GM12878 (cell line): ENCODE data around the gene ERC1. TPM values are rescaled to one million over a fixed set of nuclear protein-coding genes. Genes with fewer than 3 reads are reported as not detected.

ENCODE experiments used
- ATAC-seq: fragments of 200-7000 bp; cut with Tn5 transposase; 3 replicates; pipeline ENCODE4 v1.9.1; 2020; ENCODE audit warnings: mild to moderate bottlenecking, moderate library complexity
- BruUV-seq: library from RNA; stranded (reverse); fragments of 400-500 nt; replicated peaks from 2 replicates; lab custom pipeline; 2021; lab: Mats Ljungman, UMichigan
- CTCF ChIA-PET: fragments of 300-600 bp; sonication (Branson Sonifier 250); formaldehyde crosslinking; extraction: SDS; loops from one replicate; lab custom pipeline; 2021; ENCODE audit warnings: inconsistent platforms; lab: Yijun Ruan, JAX
- POLR2A ChIA-PET: fragments of 350-600 bp; formaldehyde crosslinking; extraction: SDS; loops from one replicate; lab custom pipeline; 2021; ENCODE audit warnings: inconsistent platforms; lab: Charles Lee
- RAD21 ChIA-PET: fragments of 300-600 bp; sonication (Branson Sonifier 250); formaldehyde crosslinking; loops from one replicate; lab custom pipeline; 2023; ENCODE audit warnings: antibody characterized with exemption; ENCODE audit not compliant: unreplicated experiment; lab: Charles Lee
- SMC1A ChIA-PET: fragments of 300-600 bp; sonication (Branson Sonifier 250); formaldehyde crosslinking; loops from one replicate; lab custom pipeline; 2023; ENCODE audit not compliant: unreplicated experiment, uncharacterized antibody; lab: Charles Lee
- DNase-seq: peaks from one replicate; pipeline ENCODE4 v3.0.0-alpha.2; 2011; ENCODE audit warnings: low read depth, low spot score
- FAIRE-seq: peaks from 3 replicates; lab custom pipeline; 2011; peaks lifted over from hg19 to GRCh38; lab: Jason Lieb, UNC
- H2AFZ ChIP-seq: 2 replicates; pipeline ENCODE4 v1.6.0; 2011; ENCODE audit warnings: low read depth, low read length, control low read depth; ENCODE audit not compliant: control insufficient read depth
- H3K27ac ChIP-seq: 2 replicates; pipeline ENCODE4 v1.5.1; 2011; ENCODE audit warnings: control low read depth; ENCODE audit not compliant: control insufficient read depth, insufficient read depth
- H3K27me3 ChIP-seq, 2 experiments: replicated peaks in 1 of 2; 2 replicates each; pipeline versions ENCODE4 v1.6.0 to v1.6.1; 2011; ENCODE audit warnings: low read length in 1 of 2; ENCODE audit not compliant: control insufficient read depth in 2 of 2, insufficient read depth in 2 of 2
- H3K36me3 ChIP-seq, 2 experiments: 2 replicates each; pipeline ENCODE4 v1.5.1; 2011; ENCODE audit warnings: low read length in 1 of 2; ENCODE audit not compliant: control insufficient read depth in 2 of 2, insufficient read depth in 2 of 2
- H3K4me1 ChIP-seq: 2 replicates; pipeline ENCODE4 v1.6.1; 2011; ENCODE audit warnings: mild to moderate bottlenecking, low read length, moderate library complexity, mixed read lengths; ENCODE audit not compliant: control insufficient read depth, insufficient read depth
- H3K4me2 ChIP-seq: 2 replicates; pipeline ENCODE4 v1.6.0; 2011; ENCODE audit warnings: control low read depth; ENCODE audit not compliant: control insufficient read depth, insufficient read depth
- H3K4me3 ChIP-seq: fragments of 200-600 bp; sonication (generic); 2 replicates; pipeline ENCODE4 v1.5.1; 2016
- H3K79me2 ChIP-seq: 2 replicates; pipeline ENCODE4 v1.6.0; 2011; ENCODE audit warnings: low read length; ENCODE audit not compliant: control insufficient read depth, insufficient read depth
- H3K9ac ChIP-seq: 2 replicates; pipeline ENCODE4 v1.8.0; 2011; ENCODE audit warnings: low read length, control low read depth, mixed read lengths; ENCODE audit not compliant: control insufficient read depth, insufficient read depth
- H3K9me3 ChIP-seq: replicated peaks from 3 replicates; pipeline ENCODE4 v1.5.1; 2011; ENCODE audit warnings: mild to moderate bottlenecking, low read length; ENCODE audit not compliant: control insufficient read depth, insufficient read depth
- H4K20me1 ChIP-seq: 2 replicates; pipeline ENCODE4 v1.6.0; 2011; ENCODE audit not compliant: control insufficient read depth, insufficient read depth
- CBX3 ChIP-seq: fragments of 200-600 bp; sonication (generic); IDR thresholded peaks from 2 replicates; pipeline ENCODE4 v1.6.1; 2016; ENCODE audit warnings: low read depth, borderline replicate concordance
- ETV6 ChIP-seq, 2 experiments: fragments of 450-650 bp in 1 of 2; IDR thresholded peaks in 1 of 2; conservative IDR thresholded peaks in 1 of 2; 2 replicates each; pipeline ENCODE4 v1.6.1; 2014; ENCODE audit warnings: antibody characterized with exemption in 1 of 2, borderline replicate concordance in 1 of 2, low read depth in 1 of 2, mild to moderate bottlenecking in 1 of 2, moderate library complexity in 1 of 2
- IKZF1 ChIP-seq: fragments of 450-650 bp; conservative IDR thresholded peaks from 2 replicates; pipeline ENCODE4 v1.6.1; 2017; ENCODE audit warnings: antibody characterized with exemption, mild to moderate bottlenecking
- IRF4 ChIP-seq: IDR thresholded peaks from 2 replicates; pipeline ENCODE4 v1.6.1; 2011; ENCODE audit warnings: low read depth, low read length
- KLF5 ChIP-seq: fragments of 450-650 bp; IDR thresholded peaks from 2 replicates; pipeline ENCODE4 v1.6.1; 2014; ENCODE audit warnings: mild to moderate bottlenecking; ENCODE audit not compliant: partially characterized antibody
- MEF2A ChIP-seq: IDR thresholded peaks from 2 replicates; pipeline ENCODE4 v1.6.1; 2011; ENCODE audit warnings: low read depth, mild to moderate bottlenecking, low read length, moderate library complexity; ENCODE audit not compliant: insufficient read depth
- NFYB ChIP-seq: IDR thresholded peaks from 2 replicates; pipeline ENCODE4 v1.6.1; 2011; ENCODE audit warnings: low read depth, mild to moderate bottlenecking, low read length, improper control_type of control experiment, moderate library complexity; ENCODE audit not compliant: insufficient read depth
- PAX8 ChIP-seq: fragments of 450-650 bp; IDR thresholded peaks from 2 replicates; pipeline ENCODE4 v1.6.1; 2017; ENCODE audit warnings: mild to moderate bottlenecking, moderate library complexity
- RBBP5 ChIP-seq: fragments of 200-600 bp; sonication (generic); conservative IDR thresholded peaks from 2 replicates; pipeline ENCODE4 v1.6.1; 2016
- RUNX3 ChIP-seq: IDR thresholded peaks from 2 replicates; pipeline ENCODE4 v1.6.1; 2012; ENCODE audit warnings: low read length, inconsistent platforms
- ZNF24 ChIP-seq: fragments of 450-650 bp; IDR thresholded peaks from 2 replicates; pipeline ENCODE4 v1.6.1; 2017; ENCODE audit warnings: antibody characterized with exemption, mild to moderate bottlenecking
- ZNF622 ChIP-seq: fragments of 450-650 bp; IDR thresholded peaks from 2 replicates; pipeline ENCODE4 v1.6.1; 2017; ENCODE audit warnings: mild to moderate bottlenecking, inconsistent platforms
- WGBS: methylation state at CpG from one replicate; pipeline ENCODE4 v1.1.6; 2016; ENCODE audit warnings: low lambda C conversion rate; ENCODE audit not compliant: insufficient replicate concordance, insufficient coverage; ENCODE audit errors: missing lambda C conversion rate; 5-methylcytosine and 5-hydroxymethylcytosine counted together
- in situ Hi-C: fragments of 300-500 bp; cut with MboI; formaldehyde crosslinking; loops from 9 replicates; pipeline ENCODE4 v1.14.3; 2018; ENCODE audit warnings: mixed read lengths
- intact Hi-C: fragments of 100-400 bp; cut with micrococcal nuclease; formaldehyde crosslinking; loops from one replicate; pipeline ENCODE4 v1.14.2; 2022; ENCODE audit not compliant: unreplicated experiment
- polyA plus RNA-seq, 11 experiments: library from polyadenylated mRNA; depleted of rRNA in 4 of 11; unstranded in 6 of 11; stranded (reverse) in 5 of 11; fragments of >200 nt; fragmentation: Nextera tagmentation in 4 of 11; fragmentation: Illumina TruSeq in 1 of 11; extraction: Ambion mirVana in 4 of 11; extraction: Trizol in 1 of 11; gene quantifications; 1 replicate in 1 of 11; 2 replicates in 10 of 11; pipeline versions ENCODE4 v1.2.1 to v1.2.3, GENCODE V29; 2011 to 2016; ENCODE audit warnings: inconsistent platforms in 2 of 11, missing spikeins in 2 of 11, low read depth in 1 of 11
- total RNA-seq, 4 experiments: library from RNA; depleted of rRNA in 3 of 4; stranded (reverse); fragments of >200 nt in 3 of 4; fragmentation: Illumina TruSeq in 1 of 4; extraction: Trizol in 1 of 4; gene quantifications; 2 replicates each; pipeline versions ENCODE4 v1.2.1 to v1.2.3, GENCODE V29; 2013 to 2021
- TF ChIP-seq, protein P1 (sequence below): IDR thresholded peaks from 2 replicates; pipeline ENCODE4 v1.6.1; 2012; ENCODE audit warnings: low read depth, low read length, improper control_type of control experiment

ERC1 gene
- total and polyA plus RNA-seq, 10 of the 15 experiments (the other 5 are each of a cell fraction or from before 2014, with no cell fraction given), result 0.75 to 8.0 (median 5.0) TPM

DNA sequence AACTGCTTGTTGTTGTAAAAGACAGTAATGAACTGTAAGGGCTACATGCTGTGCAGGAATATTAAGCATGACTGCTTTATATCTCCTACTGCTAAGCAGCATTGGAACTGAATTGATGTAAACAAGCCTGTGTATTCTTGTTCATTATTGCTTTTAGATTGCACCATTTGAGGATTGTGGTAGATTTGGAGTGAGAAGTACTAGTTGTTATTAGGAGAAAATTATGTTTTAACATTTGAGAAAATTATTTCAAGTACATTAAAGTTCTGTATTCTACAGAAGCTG lies 212.7 kb downstream of the ERC1 start:
- ATAC-seq (no peak; the same call in 2 of the 3 replicates), FAIRE-seq (no peak), DNase-seq (no peak)
- ChIA-PET POLR2A (interaction anchor here (0.6 kb wide), 1 partner anchor 11 kb away, joined by 3 read pairs; no protein-coding TSS in a partner anchor), RAD21 (interaction anchor here (4.3 kb wide), 1 partner anchor 86 kb away, joined by 28 read pairs; no protein-coding TSS in a partner anchor), CTCF (interaction anchor here (0.7 kb wide), 1 partner anchor 496 kb away, joined by 3 read pairs; no protein-coding TSS in a partner anchor), SMC1A (interaction anchor here (1.5 to 2.1 kb wide), 2 partner anchors 16 to 86 kb away, joined by 5 to 13 read pairs; no protein-coding TSS in a partner anchor)
- Histone ChIP-seq H4K20me1 (no peaks in the 10 kb centered on the region), H3K9me3 (no peaks in the 10 kb centered on the region; the same call in 1 of the 3 replicates), H3K79me2 (no peaks in the 10 kb centered on the region), H3K27me3 (no peaks in the 10 kb centered on the region), H3K36me3 (no peaks in the 10 kb centered on the region), H3K4me3 (no peak overlapping the region), H3K27ac (no peak overlapping the region), H2AFZ (0 out of 2 replicates have a peak overlapping the region, but pooled peaks have one; percentile 37), H3K4me2 (peak overlapping the region; percentile 26; the same call in 1 of the 2 replicates), H3K9ac (no peak overlapping the region), H3K4me1 (0 out of 2 replicates have a peak, but pooled peaks cover 4% of the 10 kb centered on the region)
- intact Hi-C loops (no loop called here), in situ Hi-C loops (no loop called here)
- TF ChIP-seq RUNX3 (no peak), KLF5 (no peak), CBX3 (no peak), NFYB (no peak), ZNF622 (no peak), IKZF1 (no peak)
- no TSS peak for BruUV-seq

DNA sequence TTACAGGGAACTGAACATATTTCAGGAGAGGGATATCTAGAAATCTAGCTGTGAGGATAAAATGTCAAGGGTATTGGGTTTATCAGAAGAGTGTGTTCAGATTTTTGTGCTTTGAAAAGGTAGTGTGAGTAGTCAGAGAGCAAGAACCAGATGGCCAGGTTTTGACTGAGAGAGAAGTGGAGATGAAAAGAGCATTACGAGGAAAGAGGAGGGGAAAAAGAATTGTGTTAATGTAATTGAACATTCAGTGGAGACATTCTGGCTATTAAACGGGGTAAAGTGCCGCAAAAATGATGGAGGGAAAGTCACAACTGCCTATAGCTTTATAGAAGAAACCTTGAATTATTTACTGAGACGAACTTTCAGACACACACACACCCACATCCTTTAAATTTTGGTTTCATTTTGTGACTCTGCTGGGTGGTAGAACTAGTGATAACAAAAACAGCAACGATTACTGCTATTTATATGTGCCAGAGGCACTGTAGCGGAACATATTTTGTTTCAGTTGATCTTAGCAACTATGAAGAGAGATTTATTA lies 213.6 kb downstream of the ERC1 start:
- intact Hi-C loops (no loop called here), in situ Hi-C loops (no loop called here)
- FAIRE-seq, result peak; percentile 76
- ATAC-seq, result peak; percentile 99
- no TSS peak for BruUV-seq
- Histone ChIP-seq H3K4me2 (peak overlapping the region; percentile 92), H3K27ac (peak overlapping the region; percentile 62; the same call in 1 of the 2 replicates), H3K36me3 (no peaks in the 10 kb centered on the region), H4K20me1 (no peaks in the 10 kb centered on the region), H3K9me3 (no peaks in the 10 kb centered on the region), H3K27me3 (no peaks in the 10 kb centered on the region), H2AFZ (peak overlapping the region; percentile 70), H3K9ac (0 out of 2 replicates have a peak overlapping the region, but pooled peaks have one; percentile 4), H3K79me2 (no peaks in the 10 kb centered on the region), H3K4me3 (peak overlapping the region; percentile 57), H3K4me1 (0 out of 2 replicates have a peak, but pooled peaks cover 4% of the 10 kb centered on the region)
- DNase-seq, result peak; percentile 56
- RAD21 ChIA-PET, result interaction anchor here (0.9 to 4.3 kb wide), 3 partner anchors 87 to 324 kb away, joined by 3 to 28 read pairs (median 3); no protein-coding TSS in a partner anchor
- CTCF ChIA-PET, result interaction anchor here (0.7 to 5.7 kb wide), 2 partner anchors 86 to 87 kb away, joined by 4 to 36 read pairs; no protein-coding TSS in a partner anchor
- SMC1A ChIA-PET, result interaction anchor here (0.5 to 3.3 kb wide), 7 partner anchors 17 to 87 kb away, joined by 3 to 23 read pairs (median 4); no protein-coding TSS in a partner anchor
- POLR2A ChIA-PET, result no interaction called here
- 0% methylated on average over 6 of the region's 6 CpGs for WGBS
- TF ChIP-seq, protein P1, sequence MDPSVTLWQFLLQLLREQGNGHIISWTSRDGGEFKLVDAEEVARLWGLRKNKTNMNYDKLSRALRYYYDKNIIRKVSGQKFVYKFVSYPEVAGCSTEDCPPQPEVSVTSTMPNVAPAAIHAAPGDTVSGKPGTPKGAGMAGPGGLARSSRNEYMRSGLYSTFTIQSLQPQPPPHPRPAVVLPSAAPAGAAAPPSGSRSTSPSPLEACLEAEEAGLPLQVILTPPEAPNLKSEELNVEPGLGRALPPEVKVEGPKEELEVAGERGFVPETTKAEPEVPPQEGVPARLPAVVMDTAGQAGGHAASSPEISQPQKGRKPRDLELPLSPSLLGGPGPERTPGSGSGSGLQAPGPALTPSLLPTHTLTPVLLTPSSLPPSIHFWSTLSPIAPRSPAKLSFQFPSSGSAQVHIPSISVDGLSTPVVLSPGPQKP, result no peak
- TF ChIP-seq RBBP5, result no peak
- no peak for TF ChIP-seq ETV6 (conservative IDR thresholded peaks at IDR 0.05 in 1 of 2, IDR thresholded peaks at IDR 0.05 in 1 of 2; ENCODE audit: borderline replicate concordance in 1 of 2, low read depth in 1 of 2)
- no peak for TF ChIP-seq ZNF622
- TF ChIP-seq MEF2A, result peak; percentile 81
- peak; percentile 82 for TF ChIP-seq ZNF24
- TF ChIP-seq IRF4, result no peak
- 0 out of 2 replicates have a peak, but pooled peaks have one; percentile 24 for TF ChIP-seq PAX8
